H9 (cell line): ENCODE measurements around the gene BRAT1. TPM values are rescaled to one million over a fixed set of nuclear protein-coding genes. Genes with fewer than 3 reads are reported as not detected.

Source experiments
- DNase-seq: peaks from one replicate; pipeline ENCODE4 v3.0.0-alpha.2; 2017
- H2AFZ ChIP-seq: one replicate; pipeline ENCODE4 v1.6.1; 2013; ENCODE audit warnings: mild to moderate bottlenecking, low read length, control low read depth, moderate library complexity
- H2AK5ac ChIP-seq: 2 replicates; pipeline ENCODE4 v1.6.1; 2013; ENCODE audit warnings: low read length, control low read depth, mixed read lengths; ENCODE audit not compliant: insufficient read length
- H2BK120ac ChIP-seq: one replicate; pipeline ENCODE4 v1.6.1; 2013; ENCODE audit warnings: low read depth, mild to moderate bottlenecking, low read length, control low read depth, inconsistent platforms; ENCODE audit not compliant: poor library complexity, severe bottlenecking
- H2BK12ac ChIP-seq: 2 replicates; pipeline ENCODE4 v1.6.1; 2013; ENCODE audit warnings: low read length, control low read depth, mixed read lengths, low read depth; ENCODE audit not compliant: insufficient read length
- H2BK15ac ChIP-seq: 2 replicates; pipeline ENCODE4 v1.6.1; 2013; ENCODE audit warnings: low read depth, low read length, control low read depth
- H2BK20ac ChIP-seq: one replicate; pipeline ENCODE4 v1.6.1; 2013; ENCODE audit warnings: low read depth, mild to moderate bottlenecking, low read length, control low read depth, inconsistent platforms; ENCODE audit not compliant: poor library complexity, severe bottlenecking
- H2BK5ac ChIP-seq: 2 replicates; pipeline ENCODE4 v1.6.1; 2013; ENCODE audit warnings: low read length, control low read depth, mixed read lengths; ENCODE audit not compliant: insufficient read length
- H3K14ac ChIP-seq: 2 replicates; pipeline ENCODE4 v1.6.1; 2013; ENCODE audit warnings: low read length, control low read depth; ENCODE audit not compliant: insufficient read depth
- H3K18ac ChIP-seq: 2 replicates; pipeline ENCODE4 v1.6.1; 2013; ENCODE audit warnings: low read depth, mild to moderate bottlenecking, mixed read lengths, low read length, control low read depth; ENCODE audit not compliant: insufficient read length
- H3K23ac ChIP-seq: 2 replicates; pipeline ENCODE4 v1.6.1; 2013; ENCODE audit warnings: low read length, control low read depth, mixed read lengths, low read depth; ENCODE audit not compliant: insufficient read length
- H3K23me2 ChIP-seq: 2 replicates; pipeline ENCODE4 v1.6.1; 2013; ENCODE audit warnings: low read depth, mild to moderate bottlenecking, mixed read lengths, low read length, control low read depth; ENCODE audit not compliant: insufficient read length, poor library complexity, severe bottlenecking
- H3K27ac ChIP-seq: 2 replicates; pipeline ENCODE4 v1.5.1; 2013; ENCODE audit warnings: low read length, control low read depth, mixed read lengths, low read depth; ENCODE audit not compliant: insufficient read length
- H3K27me3 ChIP-seq: 2 replicates; pipeline ENCODE4 v1.6.1; 2013; ENCODE audit warnings: low read length, control low read depth, inconsistent platforms; ENCODE audit not compliant: insufficient read depth
- H3K4ac ChIP-seq: 2 replicates; pipeline ENCODE4 v1.6.1; 2013; ENCODE audit warnings: low read depth, mild to moderate bottlenecking, control low read depth, inconsistent platforms, low read length, moderate library complexity
- H3K4me1 ChIP-seq: 2 replicates; pipeline ENCODE4 v1.6.1; 2013; ENCODE audit warnings: low read length, control low read depth, inconsistent platforms; ENCODE audit not compliant: insufficient read depth
- H3K4me2 ChIP-seq: 2 replicates; pipeline ENCODE4 v1.6.1; 2013; ENCODE audit warnings: low read length, control low read depth, mixed read lengths; ENCODE audit not compliant: insufficient read length, insufficient read depth
- H3K56ac ChIP-seq: 2 replicates; pipeline ENCODE4 v1.6.1; 2013; ENCODE audit warnings: low read depth, mild to moderate bottlenecking, mixed read lengths, low read length, control low read depth; ENCODE audit not compliant: insufficient read length
- H3K79me1 ChIP-seq: 2 replicates; pipeline ENCODE4 v1.6.1; 2013; ENCODE audit warnings: low read depth, mild to moderate bottlenecking, moderate library complexity, low read length, control low read depth, inconsistent platforms; ENCODE audit not compliant: insufficient read depth, poor library complexity, severe bottlenecking
- H3K79me2 ChIP-seq: 2 replicates; pipeline ENCODE4 v1.6.1; 2013; ENCODE audit warnings: low read length, control low read depth, inconsistent platforms; ENCODE audit not compliant: insufficient read depth
- H3K9ac ChIP-seq: 2 replicates; pipeline ENCODE4 v1.6.1; 2013; ENCODE audit warnings: low read length, control low read depth, mixed read lengths; ENCODE audit not compliant: insufficient read length; ENCODE audit errors: extremely low read depth
- H3K9me3 ChIP-seq: one replicate; pipeline ENCODE4 v1.6.1; 2013; ENCODE audit warnings: low read depth, low read length, inconsistent platforms; ENCODE audit not compliant: control insufficient read depth
- H3T11ph ChIP-seq: one replicate; pipeline ENCODE4 v1.6.1; 2013; ENCODE audit warnings: mild to moderate bottlenecking, low read length, control low read depth, inconsistent platforms
- H4K20me1 ChIP-seq: one replicate; pipeline ENCODE4 v1.6.1; 2013; ENCODE audit not compliant: control insufficient read depth, insufficient read length, insufficient read depth
- H4K5ac ChIP-seq: 2 replicates; pipeline ENCODE4 v1.6.1; 2013; ENCODE audit warnings: low read depth, mild to moderate bottlenecking, mixed read lengths, low read length, control low read depth; ENCODE audit not compliant: insufficient read length
- H4K8ac ChIP-seq: replicated peaks from 2 replicates; pipeline ENCODE4 v1.6.1; 2013; ENCODE audit warnings: low read length, control low read depth, mixed read lengths, low read depth; ENCODE audit not compliant: insufficient read length
- H4K91ac ChIP-seq: 2 replicates; pipeline ENCODE4 v1.6.1; 2013; ENCODE audit warnings: low read depth, mild to moderate bottlenecking, moderate library complexity, mixed read lengths, low read length, control low read depth; ENCODE audit not compliant: insufficient read length
- H3K27ac Mint-ChIP-seq, 3 experiments: 2 replicates in 2 of 3; 3 replicates in 1 of 3; pipeline ENCODE4 v1.8.0; 2020 to 2021; ENCODE audit warnings: mixed read lengths in 3 of 3, mild to moderate bottlenecking in 1 of 3, moderate library complexity in 1 of 3
- H3K27me3 Mint-ChIP-seq: 2 replicates; pipeline ENCODE4 v1.8.0; 2021; ENCODE audit warnings: low read depth, mild to moderate bottlenecking, moderate library complexity, mixed read lengths
- H3K36me3 Mint-ChIP-seq, 3 experiments: 2 replicates in 2 of 3; 3 replicates in 1 of 3; pipeline ENCODE4 v1.8.0; 2020 to 2021; ENCODE audit warnings: low read depth in 3 of 3, mixed read lengths in 3 of 3; ENCODE audit not compliant: insufficient read depth in 1 of 3
- H3K4me1 Mint-ChIP-seq, 2 experiments: 2 replicates each; pipeline ENCODE4 v1.8.0; 2020; ENCODE audit warnings: mixed read lengths in 2 of 2
- H3K4me3 Mint-ChIP-seq, 2 experiments: 2 replicates in 1 of 2; 3 replicates in 1 of 2; pipeline ENCODE4 v1.8.0; 2020 to 2021; ENCODE audit warnings: mild to moderate bottlenecking in 2 of 2, mixed read lengths in 2 of 2, moderate library complexity in 1 of 2
- H3K9me3 Mint-ChIP-seq, 2 experiments: 2 replicates in 1 of 2; 3 replicates in 1 of 2; pipeline ENCODE4 v1.8.0; 2020; ENCODE audit warnings: mild to moderate bottlenecking in 2 of 2, mixed read lengths in 2 of 2, moderate library complexity in 1 of 2
- CTCF ChIP-seq: fragments of 200-600 bp; sonication (generic); conservative IDR thresholded peaks from 3 replicates; pipeline ENCODE4 v1.8.0; 2021; ENCODE audit warnings: antibody characterized with exemption, mild to moderate bottlenecking
- WGBS: extraction: QIAGEN DNeasy Blood & Tissue Kit; methylation state at CpG from one replicate; pipeline ENCODE4 v1.1.7; 2013; ENCODE audit warnings: missing lambda C conversion rate, low lambda C conversion rate, mixed read lengths; ENCODE audit not compliant: insufficient read length; ENCODE audit errors: extremely low coverage; 5-methylcytosine and 5-hydroxymethylcytosine counted together
- total RNA-seq: library from RNA; stranded (reverse); gene quantifications from 2 replicates; pipeline ENCODE4 v1.2.1, GENCODE V29; 2021

Gene BRAT1
- total RNA-seq, 1 experiment from 2014 or later: 41.2 TPM

GRCh38 chr7:2508327-2509215, 46.8 kb downstream of the BRAT1 start:
- Histone ChIP-seq H3K56ac (no peak overlapping the region), H3K79me1 (no peaks in the 10 kb centered on the region), H3K14ac (no peak overlapping the region), H4K91ac (no peak overlapping the region), H3K79me2 (no peaks in the 10 kb centered on the region), H2BK20ac (no peak overlapping the region), H3K18ac (no peak overlapping the region), H3K9ac (no peak overlapping the region), H3K23me2 (no peaks in the 10 kb centered on the region), H4K5ac (no peak overlapping the region), H2AFZ (no peak overlapping the region), H4K20me1 (no peaks in the 10 kb centered on the region), H2BK5ac (no peak overlapping the region), H2BK12ac (no peak overlapping the region), H2AK5ac (no peak overlapping the region), H3K27me3 (no peaks in the 10 kb centered on the region), H4K8ac (no peak overlapping the region), H3T11ph (no peak overlapping the region), H2BK15ac (no peak overlapping the region), H3K4ac (no peak overlapping the region), H3K23ac (no peak overlapping the region), H3K27ac (no peak overlapping the region), H3K4me1 (no peaks in the 10 kb centered on the region), H3K4me2 (no peak overlapping the region), H2BK120ac (no peak overlapping the region), H3K9me3 (no peaks in the 10 kb centered on the region)
- Mint-ChIP-seq H3K9me3 (no peaks in the 10 kb centered on the region; a peak in 1 of 5 replicates), H3K27ac (peak overlapping the region in 1 of 3 experiments; percentile 40; a peak in 2 of 7 replicates), H3K27me3 (no peaks in the 10 kb centered on the region), H3K36me3 (no peaks in the 10 kb centered on the region), H3K4me1 (peaks cover 13 to 36% of the 10 kb centered on the region in 2 experiments), H3K4me3 (no peak overlapping the region)
- TF ChIP-seq CTCF: no peak
- DNase-seq: no peak
- no CpG with 5 or more reads among the region's 43 CpGs for WGBS
